NT2/D1 (cell line): ENCODE results near the gene EGLN1.
"Not testable (repeated sequence)": the region's sequence is repeated elsewhere in the genome, so short reads cannot be mapped to it uniquely, and the experiment has no call there.

Experiments used
- SUZ12 ChIP-seq: IDR thresholded peaks from 2 replicates; pipeline ENCODE4 v1.6.1; 2011; ENCODE audit not compliant: insufficient read length, insufficient read depth; ENCODE audit errors: extremely low read depth
- YY1 ChIP-seq: IDR thresholded peaks from 2 replicates; pipeline ENCODE4 v1.6.1; 2011; ENCODE audit not compliant: insufficient read length, insufficient read depth
- ZNF274 ChIP-seq: IDR thresholded peaks from 2 replicates; pipeline ENCODE4 v1.6.1; 2011; ENCODE audit warnings: mild to moderate bottlenecking, low read depth, low read length

- TF ChIP-seq SUZ12, ZNF274, YY1: not testable (repeated sequence)
Measured at GRCh38 chr1:231459438-231459837, 37.4 kb upstream of the EGLN1 start.
